Tibial artery (tissue), 4 donors: Measurements from ENCODE around the gene SLC4A1AP.

Experiments
- DNase-seq, 2 donors: peaks; one replicate each; pipeline ENCODE4 v3.0.0-alpha.2; 2019
- H3K27ac ChIP-seq, 2 donors: fragments of 200-600 bp; sonication (generic) in 1 of 2; 1 replicate in 1 of 2; 2 replicates in 1 of 2; pipeline ENCODE4 v1.5.1; 2018 to 2019; ENCODE audit warnings: mild to moderate bottlenecking in 1 of 2
- H3K27me3 ChIP-seq, 2 donors: fragments of 200-600 bp; sonication (generic) in 1 of 2; one replicate each; pipeline versions ENCODE4 v1.5.1 to v1.6.0; 2016 to 2019
- H3K36me3 ChIP-seq, 3 donors: fragments of 200-600 bp; sonication (generic) in 2 of 3; one replicate each; pipeline ENCODE4 v1.5.1; 2016 to 2019; ENCODE audit warnings: mild to moderate bottlenecking in 2 of 3
- H3K4me1 ChIP-seq, 4 donors: fragments of 200-600 bp; sonication (generic) in 2 of 4; 1 replicate in 3 of 4; 2 replicates in 1 of 4; pipeline ENCODE4 v1.5.1; 2016 to 2019
- H3K4me3 ChIP-seq, 2 donors: fragments of 200-600 bp; sonication (generic) in 1 of 2; 1 replicate in 1 of 2; 2 replicates in 1 of 2; pipeline ENCODE4 v1.5.1; 2018 to 2019; ENCODE audit warnings: mild to moderate bottlenecking in 2 of 2
- H3K9me3 ChIP-seq, 3 donors: fragments of 200-600 bp; sonication (generic) in 1 of 3; one replicate each; pipeline ENCODE4 v1.5.1; 2016 to 2019
- intact Hi-C: fragments of 100-400 bp; cut with DNase I; formaldehyde crosslinking; loops from one replicate; pipeline ENCODE4 v1.15.0; 2023; ENCODE audit warnings: low total_unique reads
- TF ChIP-seq, protein P1 (sequence below), 2 experiments: fragments of 200-600 bp in 1 of 2; fragments of 450-650 bp in 1 of 2; IDR thresholded peaks; one replicate each; pipeline ENCODE4 v1.5.1; 2017 to 2019; ENCODE audit warnings: antibody characterized with exemption in 2 of 2, mild to moderate bottlenecking in 1 of 2, moderate library complexity in 1 of 2

SLC4A1AP gene

GRCh38 chr2:27705851-27706622 is 42.3 kb downstream of the SLC4A1AP start:
- Histone ChIP-seq H3K36me3 (no peaks in the 10 kb centered on the region), H3K27ac (peak overlapping the region; percentile 94 to 97), H3K4me1 (peaks cover 4 to 76% (median 50%) of the 10 kb centered on the region in 4 donors), H3K27me3 (no peaks in the 10 kb centered on the region), H3K9me3 (no peaks in the 10 kb centered on the region), H3K4me3 (no peak overlapping the region)
- DNase-seq, result peak; percentile 91 to 97
- intact Hi-C loops, result loop anchor here (2.0 to 5.0 kb wide), 2 partner anchors 687 to 926 kb away; partner anchors contain the start of gene FOSL2
- TF ChIP-seq, protein P1, sequence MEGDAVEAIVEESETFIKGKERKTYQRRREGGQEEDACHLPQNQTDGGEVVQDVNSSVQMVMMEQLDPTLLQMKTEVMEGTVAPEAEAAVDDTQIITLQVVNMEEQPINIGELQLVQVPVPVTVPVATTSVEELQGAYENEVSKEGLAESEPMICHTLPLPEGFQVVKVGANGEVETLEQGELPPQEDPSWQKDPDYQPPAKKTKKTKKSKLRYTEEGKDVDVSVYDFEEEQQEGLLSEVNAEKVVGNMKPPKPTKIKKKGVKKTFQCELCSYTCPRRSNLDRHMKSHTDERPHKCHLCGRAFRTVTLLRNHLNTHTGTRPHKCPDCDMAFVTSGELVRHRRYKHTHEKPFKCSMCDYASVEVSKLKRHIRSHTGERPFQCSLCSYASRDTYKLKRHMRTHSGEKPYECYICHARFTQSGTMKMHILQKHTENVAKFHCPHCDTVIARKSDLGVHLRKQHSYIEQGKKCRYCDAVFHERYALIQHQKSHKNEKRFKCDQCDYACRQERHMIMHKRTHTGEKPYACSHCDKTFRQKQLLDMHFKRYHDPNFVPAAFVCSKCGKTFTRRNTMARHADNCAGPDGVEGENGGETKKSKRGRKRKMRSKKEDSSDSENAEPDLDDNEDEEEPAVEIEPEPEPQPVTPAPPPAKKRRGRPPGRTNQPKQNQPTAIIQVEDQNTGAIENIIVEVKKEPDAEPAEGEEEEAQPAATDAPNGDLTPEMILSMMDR (IDR thresholded peaks at IDR 0.05), result no peak

GRCh38 chr2:27707462-27708256 is 44.0 kb downstream of the SLC4A1AP start:
- TF ChIP-seq, protein P1 (IDR thresholded peaks at IDR 0.05), result no peak
- intact Hi-C loops, result loop anchor here (5.0 kb wide), 1 partner anchor 925 kb away; no protein-coding TSS in a partner anchor
- Histone ChIP-seq H3K27ac (peak overlapping the region; percentile 94 to 97), H3K36me3 (no peaks in the 10 kb centered on the region), H3K4me3 (no peak overlapping the region), H3K27me3 (no peaks in the 10 kb centered on the region), H3K4me1 (peaks cover 4 to 89% (median 50%) of the 10 kb centered on the region in 4 donors), H3K9me3 (no peaks in the 10 kb centered on the region)
- peak; percentile 87 to 92 for DNase-seq

DNA sequence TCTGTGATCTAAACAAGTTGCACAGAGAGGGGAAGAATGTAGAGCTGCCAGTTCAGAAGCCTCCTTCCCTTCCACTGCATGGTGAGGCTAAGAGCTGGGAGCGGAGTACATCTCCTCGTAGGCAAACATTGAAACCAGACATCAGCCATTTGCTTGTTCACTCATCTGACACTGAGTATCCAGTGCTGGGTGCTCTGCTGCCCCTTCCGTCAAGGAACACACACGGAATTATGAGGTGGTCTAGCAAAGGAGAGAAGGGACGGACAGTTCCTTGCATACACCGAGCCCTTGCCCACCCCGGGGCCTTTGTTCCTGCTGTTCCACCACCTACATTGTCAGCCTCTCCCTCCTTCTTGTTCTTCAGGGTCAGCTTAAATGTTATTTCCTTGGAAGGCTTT is 44.6 kb downstream of the SLC4A1AP start:
- Histone ChIP-seq H3K36me3 (no peaks in the 10 kb centered on the region), H3K27ac (peak overlapping the region; percentile 94 to 97), H3K4me1 (peaks cover 4 to 89% (median 50%) of the 10 kb centered on the region in 4 donors), H3K27me3 (no peaks in the 10 kb centered on the region), H3K4me3 (no peak overlapping the region), H3K9me3 (no peaks in the 10 kb centered on the region)
- no peak for DNase-seq
- intact Hi-C loops, result loop anchor here (5.0 kb wide), 1 partner anchor 924 kb away; no protein-coding TSS in a partner anchor
- TF ChIP-seq, protein P1 (IDR thresholded peaks at IDR 0.05), result no peak

GRCh38 chr2:27708666-27709065 is 45.0 kb downstream of the SLC4A1AP start:
- intact Hi-C loops, result loop anchor here (5.0 kb wide), 1 partner anchor 924 kb away; no protein-coding TSS in a partner anchor
- H3K4me3 ChIP-seq, result no peak overlapping the region
- H3K27ac ChIP-seq, result peak overlapping the region; percentile 94 to 97
- TF ChIP-seq, protein P1 (IDR thresholded peaks at IDR 0.05), result no peak
- no peaks in the 10 kb centered on the region for H3K36me3 ChIP-seq
- H3K27me3 ChIP-seq, result no peaks in the 10 kb centered on the region
- no peak for DNase-seq
- peaks cover 4 to 85% (median 47%) of the 10 kb centered on the region in 4 donors for H3K4me1 ChIP-seq
- H3K9me3 ChIP-seq, result no peaks in the 10 kb centered on the region

DNA sequence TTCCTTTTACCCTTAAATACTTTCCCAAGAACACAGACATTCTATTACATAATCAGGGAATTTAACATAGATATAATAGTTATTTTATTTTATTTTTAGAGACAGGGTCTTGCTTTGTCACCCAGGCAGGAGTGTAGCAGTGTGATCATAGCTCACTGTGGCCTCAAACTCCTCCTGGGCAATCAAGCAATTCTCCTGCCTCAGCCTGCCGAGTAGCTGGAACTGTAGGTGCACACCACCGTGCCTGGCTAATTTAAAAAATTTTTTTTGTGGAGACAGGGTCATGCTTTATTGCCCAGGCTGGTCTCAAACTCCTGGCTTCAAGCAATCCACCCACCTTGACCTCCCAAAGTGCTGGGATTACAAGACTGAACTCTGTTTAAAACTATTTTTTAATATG is 45.6 kb downstream of the SLC4A1AP start:
- no peaks in the 10 kb centered on the region for H3K36me3 ChIP-seq

More for the DNA sequence above, 45.6 kb downstream of the SLC4A1AP start:
- intact Hi-C loops, result loop anchor here (5.0 kb wide), 1 partner anchor 923 kb away; no protein-coding TSS in a partner anchor
- Histone ChIP-seq H3K4me3 (no peak overlapping the region), H3K9me3 (no peaks in the 10 kb centered on the region), H3K27me3 (no peaks in the 10 kb centered on the region), H3K27ac (peak overlapping the region; percentile 94 to 97), H3K4me1 (peaks cover 4 to 84% (median 41%) of the 10 kb centered on the region in 4 donors)
- TF ChIP-seq, protein P1 (IDR thresholded peaks at IDR 0.05), result no peak
- DNase-seq, result no peak
